Measurements from ENCODE around the gene LPP.

GRCh38 chr3:188253123-188253793 is 99.3 kb downstream of the LPP start:
- TF ChIP-seq CTCF (IDR thresholded peaks at IDR 0.05; ENCODE audit: insufficient read depth, low read depth, low read length) (no peak), EZH2 (IDR thresholded peaks at IDR 0.05; ENCODE audit: insufficient read depth, low read length) (no peak)
